ENCODE data around the gene LIX1L.

- TF ChIP-seq CTCF (IDR thresholded peaks at IDR 0.05 in 8 of 11, conservative IDR thresholded peaks at IDR 0.05 in 3 of 11) = no peak
- TF ChIP-seq POLR2AphosphoS5 (IDR thresholded peaks at IDR 0.05) = no peak
Observed at GRCh38 chr1:145949219-145949618, 8.6 kb downstream of the LIX1L start.

Data from spleen (tissue), 7 donors.